Prostate gland (tissue), 1 donor: ENCODE results near the gene FGF3.

Experiments used
- POLR2A ChIP-seq: fragments of 450-650 bp; IDR thresholded peaks from one replicate; pipeline ENCODE4 v1.6.1; 2016; ENCODE audit warnings: antibody characterized with exemption, mild to moderate bottlenecking
- POLR2AphosphoS5 ChIP-seq: sonication (generic); formaldehyde crosslinking; IDR thresholded peaks from one replicate; pipeline ENCODE4 v1.6.1; 2017; ENCODE audit warnings: antibody characterized with exemption

DNA sequence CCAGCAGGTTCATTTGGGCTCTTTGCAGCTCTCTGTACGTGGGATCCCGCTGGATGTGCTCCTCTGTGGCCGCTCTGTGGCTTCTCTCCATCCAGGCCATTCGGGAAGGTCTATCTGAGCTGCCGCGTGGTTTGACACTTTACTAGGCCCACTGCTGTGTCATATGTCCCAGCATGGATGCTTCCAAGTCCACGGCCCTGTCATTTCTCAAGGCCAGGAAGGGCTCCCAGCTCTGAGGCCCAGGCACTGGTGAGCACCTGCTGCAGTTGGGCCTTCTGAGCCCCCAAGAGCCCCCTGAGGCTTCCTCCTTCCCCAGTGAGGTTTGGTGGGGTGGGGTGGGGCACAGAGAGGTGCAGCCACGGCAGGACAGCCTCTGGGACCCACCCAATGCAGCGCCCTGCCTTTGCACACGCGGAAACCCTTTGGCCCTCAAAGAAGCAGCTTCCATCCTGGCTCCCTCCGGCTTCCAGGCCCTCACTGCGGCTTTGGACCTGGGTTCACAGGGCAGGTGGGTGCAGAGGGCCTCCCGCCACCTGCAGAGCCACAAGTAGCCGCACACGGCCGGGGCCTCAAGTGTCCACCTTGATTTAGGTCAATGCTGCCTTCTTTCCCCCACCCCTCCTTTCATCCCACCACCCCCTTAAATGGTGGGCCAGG is 44.5 kb upstream of the FGF3 start:
- TF ChIP-seq POLR2A (no peak), POLR2AphosphoS5 (no peak)
